HUDEP-2 (cell line): ENCODE data around the gene SLC8A3.

Source experiments
- DNase-seq, 76 experiments: peaks; one replicate each; lab custom pipeline; 2025; ENCODE audit not compliant: unreplicated experiment in 76 of 76; lab: John Stamatoyannopoulos, UW

SLC8A3 gene

GRCh38 chr14:70177081-70177800 lies 11.5 kb downstream of the SLC8A3 start:
- DNase-seq, result no peak

DNA sequence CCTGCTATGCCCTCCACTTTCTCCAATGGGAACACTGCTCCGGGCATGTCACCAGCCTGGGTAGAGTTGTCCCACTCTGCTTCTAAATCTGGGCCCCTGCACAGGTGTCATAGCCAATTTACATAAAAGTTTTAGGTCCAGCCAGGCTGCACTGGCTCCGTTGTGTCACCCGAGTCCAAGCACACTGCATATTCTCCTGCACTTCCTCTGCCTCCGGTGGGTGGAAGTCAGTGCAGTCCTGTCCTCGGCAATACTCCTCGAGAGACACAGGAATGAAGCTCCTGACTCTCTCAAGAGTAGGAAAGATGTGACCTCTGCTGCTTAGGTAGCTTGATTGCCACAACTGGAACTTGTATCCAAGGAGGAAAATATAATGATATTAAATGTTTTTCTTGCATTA lies 15.2 kb downstream of the SLC8A3 start:
- no peak for DNase-seq

GRCh38 chr14:70171726-70172125 lies 17.0 kb downstream of the SLC8A3 start:
- DNase-seq, result no peak

DNA sequence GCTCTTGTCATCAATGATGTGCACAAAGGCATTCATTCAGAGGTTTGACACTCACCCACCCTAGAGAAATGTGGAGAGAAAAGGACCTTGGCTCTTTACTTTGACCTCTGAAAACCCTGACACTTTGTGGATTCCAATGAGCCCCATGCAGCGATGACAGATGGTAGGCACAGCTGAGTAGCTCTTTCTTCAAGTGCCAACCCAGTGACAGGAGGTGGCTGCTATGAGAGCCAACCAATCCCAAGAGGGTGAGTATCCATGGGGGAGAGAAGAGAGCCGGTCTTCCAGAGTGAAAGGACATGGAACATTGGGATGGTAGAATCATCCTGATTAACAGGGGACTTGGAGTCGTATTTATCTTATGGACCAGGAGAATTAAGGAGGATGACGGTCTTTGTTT lies 17.8 kb downstream of the SLC8A3 start:
- DNase-seq, result no peak

DNA sequence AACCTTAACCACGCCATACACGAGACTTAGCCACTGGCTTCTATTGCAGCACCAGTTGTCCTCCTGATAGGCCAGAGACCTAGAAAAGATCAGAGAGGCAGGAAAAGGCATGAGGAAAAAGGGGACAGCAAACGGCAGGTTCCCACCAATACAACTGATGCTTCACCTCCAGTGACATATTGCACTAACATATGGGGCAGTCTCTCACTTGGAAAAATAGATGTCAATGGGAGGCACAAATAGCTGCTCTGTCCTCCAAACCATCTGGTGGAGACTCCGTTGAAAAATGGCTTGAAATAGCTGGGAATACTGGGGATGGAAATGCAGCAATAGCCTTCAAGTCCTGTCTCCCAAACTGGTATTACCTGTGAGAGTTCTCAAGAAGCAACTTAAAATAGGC lies 20.3 kb downstream of the SLC8A3 start:
- no peak for DNase-seq

GRCh38 chr14:70166530-70167203 lies 22.1 kb downstream of the SLC8A3 start:
- no peak for DNase-seq

- DNase-seq, result no peak
These were observed 26.4 kb downstream of the SLC8A3 start for GRCh38 chr14:70162358-70162757.

- DNase-seq, result no peak
These were observed 32.2 kb downstream of the SLC8A3 start for GRCh38 chr14:70156592-70156991.

- no peak for DNase-seq
These were observed 36.0 kb downstream of the SLC8A3 start for GRCh38 chr14:70152704-70153103.

- no peak for DNase-seq
These were observed 36.7 kb downstream of the SLC8A3 start for GRCh38 chr14:70152081-70152480.

DNA sequence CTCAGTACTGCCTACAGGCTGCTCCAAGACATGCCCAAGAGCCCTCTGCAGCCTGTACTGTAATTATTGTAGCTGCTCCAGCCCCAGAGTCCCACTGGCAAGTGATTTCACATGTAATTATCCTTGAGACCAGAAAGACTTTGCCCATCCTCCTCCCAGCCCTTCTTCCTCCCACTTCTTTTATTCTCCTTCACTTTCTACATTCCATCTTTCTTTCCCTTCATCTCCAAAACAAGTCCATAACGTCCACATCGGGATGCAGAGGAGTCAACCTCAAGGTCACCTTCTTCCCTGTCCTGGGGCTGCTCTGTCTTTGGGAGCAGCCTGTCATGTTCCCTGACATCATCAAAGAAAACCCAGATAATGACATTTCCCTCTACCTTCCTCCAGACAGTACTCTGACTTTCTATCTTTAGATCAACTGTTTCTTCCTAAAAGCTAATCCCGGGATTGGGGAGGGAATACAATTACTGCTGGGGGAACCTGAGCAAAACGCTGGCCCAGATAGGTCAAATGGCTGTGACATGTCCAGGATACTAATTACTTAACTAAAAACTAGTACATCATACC lies 39.1 kb downstream of the SLC8A3 start:
- DNase-seq, result no peak

DNA sequence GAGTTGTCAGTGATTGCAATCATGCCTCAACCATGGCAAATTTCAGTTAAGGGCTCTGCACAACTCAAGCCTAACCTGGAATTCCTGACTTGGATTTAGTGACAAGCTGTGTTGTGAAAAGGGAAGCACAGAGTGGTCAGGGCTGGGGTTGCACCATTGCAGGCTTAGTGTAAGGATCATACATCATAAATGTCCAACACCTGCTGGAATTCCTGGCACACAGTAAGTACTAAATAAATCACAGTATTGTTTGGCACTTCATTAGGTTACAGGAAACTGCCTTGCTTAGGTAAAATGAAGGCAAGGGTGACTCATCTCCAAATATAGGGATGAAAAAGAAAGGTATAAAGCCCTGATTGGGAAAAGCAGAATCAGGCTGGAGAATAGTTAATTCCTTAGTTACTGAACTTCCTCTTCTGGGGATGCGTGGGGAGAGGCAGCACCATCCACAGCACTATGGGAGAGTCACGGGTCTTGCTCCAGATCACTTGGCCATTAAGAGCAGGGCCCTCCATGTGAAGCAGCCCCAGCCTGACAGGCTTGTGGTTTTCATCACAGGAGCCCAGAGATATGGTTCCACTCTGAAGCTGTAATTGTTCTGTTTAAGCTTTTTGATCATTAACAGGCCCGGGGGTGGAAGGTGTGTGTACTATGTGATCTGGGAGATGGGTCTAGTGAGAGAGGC lies 39.7 kb downstream of the SLC8A3 start:
- no peak for DNase-seq

- no peak for DNase-seq
These were observed 40.4 kb downstream of the SLC8A3 start for GRCh38 chr14:70148351-70148750.

GRCh38 chr14:70144046-70144445 lies 44.7 kb downstream of the SLC8A3 start:
- DNase-seq, result no peak

DNA sequence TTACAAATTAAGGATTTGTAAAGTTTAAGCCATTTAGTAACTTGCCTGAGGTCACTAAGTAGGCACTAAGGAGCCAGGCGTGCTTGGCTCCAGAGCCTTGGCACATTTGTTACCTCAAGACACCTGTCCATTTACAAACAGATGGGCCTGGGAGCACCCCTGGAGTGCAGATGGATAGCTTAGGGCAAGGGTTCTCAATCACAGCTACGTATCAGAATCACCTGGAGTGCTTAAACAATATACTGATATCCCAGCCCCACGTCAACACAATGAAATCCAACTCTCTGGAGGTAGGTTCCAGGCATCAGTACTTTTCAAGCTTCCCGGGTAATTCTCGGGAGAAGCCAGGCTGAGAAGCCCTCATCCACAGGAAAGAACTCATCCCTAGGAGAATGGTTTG lies 45.4 kb downstream of the SLC8A3 start:
- no peak for DNase-seq

DNA sequence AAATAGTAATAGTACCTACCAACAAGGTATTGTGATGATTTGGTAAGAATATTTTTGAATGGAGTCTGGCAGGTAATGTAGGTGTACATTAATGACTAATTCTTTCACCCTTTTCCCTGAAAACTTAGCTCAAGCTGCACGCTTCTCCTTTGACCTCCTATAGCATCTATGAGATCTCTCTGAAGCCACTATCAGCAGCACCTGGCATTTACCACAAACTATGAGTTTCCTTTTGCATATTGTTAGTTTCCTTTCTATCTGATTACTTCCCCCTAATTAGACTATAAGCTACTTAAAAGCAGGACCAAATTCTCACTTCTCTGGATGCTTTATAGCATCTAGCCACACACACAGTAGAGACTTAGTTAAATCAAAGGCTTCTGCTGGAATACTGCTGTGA lies 48.1 kb downstream of the SLC8A3 start:
- no peak for DNase-seq

DNA sequence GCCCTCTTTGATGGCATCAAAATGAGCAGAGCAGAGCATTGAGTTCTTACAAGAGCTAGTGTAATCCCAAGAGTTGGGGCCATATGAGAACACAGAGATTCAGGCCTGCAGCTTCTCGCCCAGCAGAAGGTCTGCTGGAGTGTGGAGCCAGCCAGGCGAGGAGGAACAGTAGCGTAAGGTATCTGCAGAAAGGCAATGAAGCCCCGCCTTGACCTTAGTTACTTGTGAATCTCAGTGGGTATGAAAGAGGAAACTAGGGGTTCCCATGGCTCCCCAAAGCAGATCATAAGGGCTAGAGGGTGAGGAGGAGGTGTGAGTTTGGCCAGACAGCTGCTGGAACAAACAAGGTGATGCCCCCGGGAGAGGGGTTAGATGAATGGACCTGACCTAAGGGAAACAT lies 49.4 kb downstream of the SLC8A3 start:
- no peak for DNase-seq

- no peak for DNase-seq
These were observed 51.0 kb downstream of the SLC8A3 start for GRCh38 chr14:70137788-70138187.

DNA sequence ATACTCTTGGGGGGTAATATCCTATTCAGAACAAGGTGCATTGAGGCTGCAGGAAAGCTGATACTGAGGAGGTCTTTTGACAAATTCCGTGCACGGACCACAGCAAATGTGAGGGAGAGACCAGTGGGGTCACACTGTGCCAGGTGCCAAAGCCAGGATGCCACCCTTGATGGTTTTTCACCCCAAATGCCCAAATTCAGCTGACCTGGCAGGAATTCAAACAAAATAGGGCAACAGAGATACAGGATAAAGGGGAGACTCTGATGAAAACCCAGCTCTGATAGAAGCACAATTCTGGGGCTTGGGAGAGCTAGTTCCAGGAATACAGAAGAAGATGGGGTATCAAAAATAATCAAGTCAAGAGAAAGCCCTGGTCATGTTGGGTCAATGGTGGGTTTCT lies 55.3 kb downstream of the SLC8A3 start:
- DNase-seq, result no peak

DNA sequence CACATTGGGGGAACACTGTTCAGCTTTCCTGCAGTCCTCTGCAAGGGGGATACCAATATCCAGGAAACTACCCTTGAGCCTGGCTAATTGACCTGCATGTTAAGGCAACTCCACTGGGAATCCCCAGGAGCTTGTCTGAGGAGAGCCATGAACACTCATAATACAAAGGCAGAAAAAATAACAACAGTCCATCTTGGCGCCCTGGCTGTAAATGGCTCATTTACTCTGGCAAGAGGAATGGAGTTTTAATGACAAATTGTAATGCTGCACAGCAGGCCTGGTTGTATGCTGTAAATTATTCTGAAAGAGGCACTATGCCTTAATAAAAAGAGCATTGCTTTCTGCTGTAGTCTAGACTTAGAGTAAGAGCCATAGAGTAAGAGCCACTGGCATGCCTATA lies 58.3 kb downstream of the SLC8A3 start:
- DNase-seq, result no peak

DNA sequence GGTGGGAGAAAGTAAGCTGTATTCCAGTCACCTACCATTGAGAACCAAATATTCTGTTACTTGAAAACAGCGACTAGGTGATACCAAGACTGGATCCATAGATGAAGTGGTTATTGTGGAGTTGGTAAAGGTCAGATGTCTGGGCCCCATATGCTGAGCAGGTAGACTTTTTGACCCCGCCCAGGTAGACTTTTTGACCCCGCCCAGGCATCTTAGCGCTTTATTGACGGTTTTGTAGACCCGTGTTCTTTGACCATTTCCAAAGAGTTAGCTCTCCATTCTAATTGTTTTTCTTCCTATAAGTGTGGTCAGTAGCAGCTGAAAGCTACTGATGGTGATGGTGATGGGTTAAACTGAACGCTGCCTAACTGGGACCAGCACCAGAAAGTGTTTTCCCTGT lies 61.6 kb downstream of the SLC8A3 start:
- no peak for DNase-seq

DNA sequence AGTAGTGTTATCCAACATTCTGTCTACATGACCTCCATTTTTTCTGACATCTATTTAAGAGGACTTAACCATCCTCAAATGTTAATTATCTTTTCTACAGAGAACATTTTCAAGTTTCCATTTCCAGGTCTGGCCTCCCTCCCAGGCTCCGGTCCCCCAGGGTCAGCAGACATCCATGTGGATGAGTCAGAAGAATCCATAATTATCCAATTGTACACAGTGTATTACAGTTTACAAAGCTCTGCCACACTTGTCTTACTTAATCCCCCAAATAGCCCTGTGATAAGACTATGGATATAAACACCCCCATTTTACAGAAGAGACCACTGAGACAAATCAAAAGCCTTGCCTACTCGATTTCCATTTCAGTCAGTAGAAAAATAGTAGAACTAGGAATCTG lies 65.0 kb downstream of the SLC8A3 start:
- no peak for DNase-seq
